Activated CD8-positive, alpha-beta memory T cell treated with anti-CD3 and anti-CD28 coated beads, Interleukin-2, amount 10 ng/mL, durations not matched to agents 7 days and 5 days (primary cell): Measurements from ENCODE around the gene NUDT16L1. TPM values are rescaled to one million over a fixed set of nuclear protein-coding genes. Genes with fewer than 3 reads are reported as not detected.
A peak's percentile ranks its signal among the peaks of the same experiment; 100 is the strongest.
"Not testable (repeated sequence)": the region's sequence is repeated elsewhere in the genome, so short reads cannot be mapped to it uniquely, and the experiment has no call there.

Experiments used
- ATAC-seq: fragments of 150-1000 bp; cut with Tn5 transposase; one replicate; pipeline ENCODE4 v1.10.0; 2021; ENCODE audit warnings: moderate library complexity
- CTCF ChIA-PET: fragments of 350-600 bp; sonication (Branson Sonifier 250); formaldehyde crosslinking; loops from one replicate; lab custom pipeline; 2021; ENCODE audit warnings: antibody characterized with exemption; lab: Charles Lee
- DNase-seq: peaks from one replicate; pipeline ENCODE4 v3.0.0-alpha.2; 2020
- H3K27ac Mint-ChIP-seq: one replicate; pipeline ENCODE4 v1.8.0; 2021; ENCODE audit warnings: mild to moderate bottlenecking, mixed read lengths
- H3K27me3 Mint-ChIP-seq: one replicate; pipeline ENCODE4 v1.8.0; 2021; ENCODE audit warnings: mixed read lengths
- H3K36me3 Mint-ChIP-seq: one replicate; pipeline ENCODE4 v1.8.0; 2021; ENCODE audit warnings: mild to moderate bottlenecking, mixed read lengths
- H3K4me1 Mint-ChIP-seq: one replicate; pipeline ENCODE4 v1.8.0; 2021; ENCODE audit warnings: mixed read lengths
- H3K4me3 Mint-ChIP-seq: one replicate; pipeline ENCODE4 v1.8.0; 2021; ENCODE audit warnings: mild to moderate bottlenecking, moderate library complexity, mixed read lengths
- H3K9me3 Mint-ChIP-seq: one replicate; pipeline ENCODE4 v1.8.0; 2022; ENCODE audit warnings: low read depth, mixed read lengths
- microRNA-seq: library from miRNA; unstranded; fragments of <30 nt; microRNA quantifications from one replicate; pipeline ENCODE4 v1.2.0, GENCODE V29; 2022
- total RNA-seq, 2 experiments: library from RNA; stranded (reverse); gene quantifications; one replicate each; pipeline ENCODE4 v1.2.3, GENCODE V29; 2021

Gene NUDT16L1
- total RNA-seq, 2 experiments from 2014 or later = 31.6 to 35.6 TPM

- DNase-seq = peak; percentile 97
- Mint-ChIP-seq H3K27me3 (no peaks in the 10 kb centered on the region), H3K9me3 (no peaks in the 10 kb centered on the region), H3K27ac (peak overlapping the region; percentile 86), H3K4me1 (peaks cover 22% of the 10 kb centered on the region), H3K4me3 (peak overlapping the region; percentile 85), H3K36me3 (peaks cover 3% of the 10 kb centered on the region)
- ATAC-seq = peak; percentile 81
- CTCF ChIA-PET = interaction anchor here (0.9 to 2.7 kb wide), 14 partner anchors 13 to 463 kb away, joined by 3 to 10 read pairs (median 3); partner anchors contain the start of genes MGRN1 and UBALD1
Observed at GRCh38 chr16:4734730-4735535, 41.6 kb downstream of the NUDT16L1 start.

GRCh38 chr16:4736546-4736945 lies 43.2 kb downstream of the NUDT16L1 start:
- Mint-ChIP-seq H3K9me3 (no peaks in the 10 kb centered on the region), H3K4me1 (peaks cover 22% of the 10 kb centered on the region), H3K36me3 (no peaks in the 10 kb centered on the region), H3K27me3 (no peaks in the 10 kb centered on the region), H3K4me3 (no peak overlapping the region), H3K27ac (no peak overlapping the region)
- ATAC-seq (no peak), DNase-seq (no peak)
- CTCF ChIA-PET = no interaction called here

- DNase-seq (no peak), ATAC-seq (no peak)
- H3K36me3 Mint-ChIP-seq = no peaks in the 10 kb centered on the region
- H3K9me3 Mint-ChIP-seq = no peaks in the 10 kb centered on the region
- no peak overlapping the region for H3K27ac Mint-ChIP-seq
- CTCF ChIA-PET = no interaction called here
- no peaks in the 10 kb centered on the region for H3K27me3 Mint-ChIP-seq
- H3K4me1 Mint-ChIP-seq = peaks cover 15% of the 10 kb centered on the region
- H3K4me3 Mint-ChIP-seq = no peak overlapping the region
Observed at GRCh38 chr16:4737545-4737944, 44.2 kb downstream of the NUDT16L1 start.

GRCh38 chr16:4738370-4738769 lies 45.0 kb downstream of the NUDT16L1 start:
- H3K4me3 Mint-ChIP-seq, ATAC-seq, CTCF ChIA-PET, H3K27me3 Mint-ChIP-seq, H3K9me3 Mint-ChIP-seq, H3K36me3 Mint-ChIP-seq, DNase-seq, H3K27ac Mint-ChIP-seq: not testable (repeated sequence)
- peaks cover 13% of the 10 kb centered on the region for H3K4me1 Mint-ChIP-seq

GRCh38 chr16:4743226-4743878 lies 50.0 kb downstream of the NUDT16L1 start:
- CTCF ChIA-PET = no interaction called here
- H3K9me3 Mint-ChIP-seq = no peaks in the 10 kb centered on the region
- ATAC-seq (no peak), DNase-seq (no peak)
- H3K27me3 Mint-ChIP-seq = no peaks in the 10 kb centered on the region
- no peak overlapping the region for H3K27ac Mint-ChIP-seq
- no peaks in the 10 kb centered on the region for H3K36me3 Mint-ChIP-seq
- peak overlapping the region; percentile 35 for H3K4me3 Mint-ChIP-seq
- peaks cover 18% of the 10 kb centered on the region for H3K4me1 Mint-ChIP-seq

- H3K4me1 Mint-ChIP-seq = peaks cover 23% of the 10 kb centered on the region
- ATAC-seq (no peak), DNase-seq (no peak)
- no peak overlapping the region for H3K4me3 Mint-ChIP-seq
- CTCF ChIA-PET = no interaction called here
- no peaks in the 10 kb centered on the region for H3K9me3 Mint-ChIP-seq
- H3K36me3 Mint-ChIP-seq = no peaks in the 10 kb centered on the region
- no peak overlapping the region for H3K27ac Mint-ChIP-seq
- H3K27me3 Mint-ChIP-seq = no peaks in the 10 kb centered on the region
Observed at GRCh38 chr16:4744555-4745273, 51.4 kb downstream of the NUDT16L1 start.

GRCh38 chr16:4745274-4745569 lies 51.9 kb downstream of the NUDT16L1 start:
- no peak for DNase-seq
- Mint-ChIP-seq H3K4me3 (no peak overlapping the region), H3K36me3 (no peaks in the 10 kb centered on the region), H3K9me3 (no peaks in the 10 kb centered on the region), H3K4me1 (peaks cover 23% of the 10 kb centered on the region), H3K27ac (no peak overlapping the region), H3K27me3 (no peaks in the 10 kb centered on the region)
- no peak for ATAC-seq
- CTCF ChIA-PET = no interaction called here

Small RNA genes lying within 50 kb of the gene (microRNA-seq; reads per million reads assigned to microRNA genes)
- not detected for gene MIR6769A

Other genes starting within 250 kb of the NUDT16L1 start
- 10 to 100 TPM; 52.5 to 72.5 TPM for gene NMRAL1, start 218.9 kb upstream of the NUDT16L1 start, total RNA-seq
- gene HMOX2, start 217.2 kb upstream of the NUDT16L1 start, total RNA-seq = 100 to 1,000 TPM in 1 of 2 experiments, 10 to 100 TPM in 1; 96.5 to 103 TPM
- gene CDIP1, start 154.8 kb upstream of the NUDT16L1 start, total RNA-seq = 10 to 100 TPM; 45.2 to 57.3 TPM
- under 1 TPM in 1 of 2 experiments, not detected in 1; 0.14 TPM for gene C16orf96, start 137.2 kb upstream of the NUDT16L1 start, total RNA-seq
- 10 to 100 TPM; 20.2 to 27.7 TPM for gene UBALD1, start 78.7 kb upstream of the NUDT16L1 start, total RNA-seq
- 10 to 100 TPM; 76.9 to 92.1 TPM for gene MGRN1, start 68.7 kb upstream of the NUDT16L1 start, total RNA-seq
- 10 to 100 TPM; 16.2 to 17.1 TPM for gene ANKS3, start 40.7 kb downstream of the NUDT16L1 start, total RNA-seq
- gene DNAAF8, start 41.0 kb downstream of the NUDT16L1 start, total RNA-seq = under 1 TPM in 1 of 2 experiments, not detected in 1; 0.30 TPM
- gene ZNF500, start 73.6 kb downstream of the NUDT16L1 start, total RNA-seq = 10 to 100 TPM; 10.4 to 12.2 TPM
- gene SEPTIN12, start 94.8 kb downstream of the NUDT16L1 start, total RNA-seq = not detected
- not detected for gene SMIM22, start 101.8 kb downstream of the NUDT16L1 start, total RNA-seq
- gene ROGDI, start 109.1 kb downstream of the NUDT16L1 start, total RNA-seq = 1 to 10 TPM; 5.3 to 7.9 TPM
- 100 to 1,000 TPM in 1 of 2 experiments, 10 to 100 TPM in 1; 85.2 to 109 TPM for gene GLYR1, start 153.7 kb downstream of the NUDT16L1 start, total RNA-seq
- gene UBN1, start 153.9 kb downstream of the NUDT16L1 start, total RNA-seq = 10 to 100 TPM; 45.1 to 46.3 TPM
- gene PPL, start 243.6 kb downstream of the NUDT16L1 start, total RNA-seq = under 1 TPM in 1 of 2 experiments, not detected in 1; 0.09 TPM